ENCODE results near the gene STMN3. TPM values are rescaled to one million over a fixed set of nuclear protein-coding genes. Genes with fewer than 3 reads are reported as not detected.
A peak's percentile ranks its signal among the peaks of the same experiment; 100 is the strongest.

Gene STMN3
- 15.8 and 24.5 TPM in 2 replicates for total RNA-seq (2014; rRNA removed)
- Bru-seq, nascent RNA: percentile 38 among the genes with signal in this experiment
- BruChase-seq, experiment 1, labeled RNA remaining after a 6-hour chase: percentile 44 among the genes with signal in this experiment
- BruChase-seq, experiment 2, labeled RNA remaining after a 2-hour chase: percentile 34 among the genes with signal in this experiment
- long read RNA-seq, partial matches to known transcripts: 0 of 20 reads
- long read RNA-seq, other reads (novel, unspliced or antisense): 17 of 20 reads

GRCh38 chr20:63653041-63653973 is at the start of gene STMN3:
Gene STMN3, minus strand, starts transcription at chr20:63653424. Its CDS starts 79 bp downstream, at chr20:63653345.
- BruUV-seq (replicated peaks): no TSS peak
- TF ChIP-seq CTCF (conservative IDR thresholded peaks at IDR 0.05; ENCODE audit: low read depth, low read length): no peak
- TF ChIP-seq EZH2 (IDR thresholded peaks at IDR 0.05; ENCODE audit: low read length, unreplicated experiment): no peak
- TF ChIP-seq EZH2phosphoT487 (IDR thresholded peaks at IDR 0.05; ENCODE audit: borderline replicate concordance, low read length): no peak

GRCh38 chr20:63702036-63702665 is 48.9 kb upstream of the STMN3 start:
- TF ChIP-seq EZH2phosphoT487 (IDR thresholded peaks at IDR 0.05; ENCODE audit: borderline replicate concordance, low read length): no peak
- no peak for TF ChIP-seq EZH2 (IDR thresholded peaks at IDR 0.05; ENCODE audit: low read length, unreplicated experiment)
- no peak for TF ChIP-seq CTCF (conservative IDR thresholded peaks at IDR 0.05; ENCODE audit: low read depth, low read length)
- ATAC-seq (no peak), DNase-seq (no peak)
- POLR2A ChIA-PET (ENCODE audit: unreplicated experiment): interaction anchor here (0.6 kb wide), 1 partner anchor 163 kb away, joined by 9 read pairs; the partner anchor contains the start of gene TPD52L2
- no peaks in the 10 kb centered on the region for H3K9me2 ChIP-seq (replicated peaks; ENCODE audit: low read length)
- CTCF ChIA-PET: no interaction called here
- H3K79me2 ChIP-seq (ENCODE audit: low read length): peaks cover 33% of the 10 kb centered on the region
- BruUV-seq (replicated peaks): no TSS peak
- no peaks in the 10 kb centered on the region for H3F3A ChIP-seq (ENCODE audit: low read length, unreplicated experiment)
- H3K4me1 ChIP-seq (ENCODE audit: insufficient read depth, low read length): peaks cover 38% of the 10 kb centered on the region
- no peak overlapping the region for H3K27ac ChIP-seq (ENCODE audit: low read length)
- intact Hi-C loops (cut with micrococcal nuclease): no loop called here
- no peak overlapping the region for H2AFZ ChIP-seq (ENCODE audit: low read length)
- no peak overlapping the region for H3K4me2 ChIP-seq (ENCODE audit: low read length)
- no peaks in the 10 kb centered on the region for H4K20me1 ChIP-seq (ENCODE audit: low read length)
- H3K9me3 ChIP-seq (ENCODE audit: low read length): no peaks in the 10 kb centered on the region
- H3K27me3 ChIP-seq (ENCODE audit: low read length): no peaks in the 10 kb centered on the region
- no peak overlapping the region for H3K4me3 ChIP-seq (ENCODE audit: low read length)
- H3K36me3 ChIP-seq (ENCODE audit: low read depth, low read length): peaks cover 28% of the 10 kb centered on the region
- no peak overlapping the region for H3K9ac ChIP-seq (ENCODE audit: low read length)

More at GRCh38 chr20:63653041-63653973, at the start of gene STMN3:
- Histone ChIP-seq H3K4me1 (ENCODE audit: insufficient read depth, low read length) (peaks cover 16% of the 10 kb centered on the region), H3K4me2 (ENCODE audit: low read length) (peak within 1 kb of the TSS; percentile 65), H3F3A (ENCODE audit: low read length, unreplicated experiment) (no peaks in the 10 kb centered on the region), H3K27ac (ENCODE audit: low read length) (no peak within 1 kb of the TSS), H3K4me3 (ENCODE audit: low read length) (peak within 1 kb of the TSS; percentile 47), H3K36me3 (ENCODE audit: low read depth, low read length) (no peaks in the 10 kb centered on the region), H3K27me3 (ENCODE audit: low read length) (peaks cover 14% of the 10 kb centered on the region), H3K9me2 (replicated peaks; ENCODE audit: low read length) (no peaks in the 10 kb centered on the region), H4K20me1 (ENCODE audit: low read length) (no peaks in the 10 kb centered on the region), H3K79me2 (ENCODE audit: low read length) (no peaks in the 10 kb centered on the region), H3K9me3 (ENCODE audit: low read length) (no peaks in the 10 kb centered on the region), H2AFZ (ENCODE audit: low read length) (no peak within 1 kb of the TSS), H3K9ac (ENCODE audit: low read length) (no peak within 1 kb of the TSS)
- DNase-seq (peak; percentile 61), ATAC-seq (peak; percentile 47)
- ChIA-PET POLR2A (ENCODE audit: unreplicated experiment) (interaction anchor here (0.6 kb wide), 1 partner anchor 53 kb away, joined by 8 read pairs; no protein-coding TSS in a partner anchor), CTCF (no interaction called here)
- intact Hi-C loops (cut with micrococcal nuclease): no loop called here

All from PC-3 (cell line).